Liver (tissue), 9 donors: ENCODE results near the gene ADAMTS2. TPM values are rescaled to one million over a fixed set of nuclear protein-coding genes. Genes with fewer than 3 reads are reported as not detected.

Experiments
- DNase-seq: peaks from one replicate; pipeline ENCODE4 v3.0.0-alpha.2; 2017; ENCODE audit warnings: low spot score
- H3K27ac ChIP-seq, 2 donors: one replicate each; pipeline ENCODE4 v1.7.0; 2013; ENCODE audit warnings: inconsistent platforms in 2 of 2, low read length in 2 of 2, control low read depth in 1 of 2, low read depth in 1 of 2, mild to moderate bottlenecking in 1 of 2
- H3K27me3 ChIP-seq, 4 donors: one replicate each; pipeline versions ENCODE4 v1.6.1 to v1.7.0; 2013; ENCODE audit warnings: low read length in 3 of 4, inconsistent platforms in 1 of 4, mild to moderate bottlenecking in 1 of 4, moderate library complexity in 1 of 4; ENCODE audit not compliant: control insufficient read depth in 4 of 4, insufficient read depth in 4 of 4
- H3K36me3 ChIP-seq, 4 donors: one replicate each; pipeline versions ENCODE4 v1.6.1 to v1.7.0; 2013; ENCODE audit warnings: low read length in 3 of 4, mild to moderate bottlenecking in 3 of 4, low read depth in 1 of 4, moderate library complexity in 1 of 4; ENCODE audit not compliant: control insufficient read depth in 4 of 4, insufficient read depth in 3 of 4
- H3K4me1 ChIP-seq, 4 donors: one replicate each; pipeline versions ENCODE4 v1.6.1 to v1.7.0; 2013; ENCODE audit warnings: low read length in 3 of 4, mild to moderate bottlenecking in 3 of 4, moderate library complexity in 1 of 4; ENCODE audit not compliant: control insufficient read depth in 4 of 4, insufficient read depth in 4 of 4
- H3K4me3 ChIP-seq, 3 donors: one replicate each; pipeline versions ENCODE4 v1.6.1 to v1.7.0; 2013; ENCODE audit warnings: low read length in 3 of 3, control low read depth in 1 of 3, low read depth in 1 of 3, mild to moderate bottlenecking in 1 of 3
- H3K9ac ChIP-seq, 2 donors: one replicate each; pipeline ENCODE4 v1.7.0; 2013; ENCODE audit warnings: low read length in 2 of 2, mild to moderate bottlenecking in 2 of 2, moderate library complexity in 2 of 2, control low read depth in 1 of 2, low read depth in 1 of 2
- H3K9me3 ChIP-seq, 4 donors: one replicate each; pipeline versions ENCODE4 v1.6.1 to v1.7.0; 2013; ENCODE audit warnings: low read length in 3 of 4; ENCODE audit not compliant: control insufficient read depth in 4 of 4
- EGR1 ChIP-seq, 2 donors: IDR thresholded peaks; 2 replicates each; pipeline ENCODE4 v1.6.1; 2016 to 2018; ENCODE audit warnings: antibody characterized with exemption in 2 of 2, low read depth in 2 of 2
- FOXA1 ChIP-seq: IDR thresholded peaks from 2 replicates; pipeline ENCODE4 v1.6.1; 2016; ENCODE audit warnings: antibody characterized with exemption
- FOXA2 ChIP-seq: IDR thresholded peaks from 2 replicates; pipeline ENCODE4 v1.6.1; 2016; ENCODE audit warnings: antibody characterized with exemption
- GABPA ChIP-seq, 2 donors: IDR thresholded peaks in 1 of 2; conservative IDR thresholded peaks in 1 of 2; 2 replicates each; pipeline ENCODE4 v1.6.1; 2016; ENCODE audit warnings: antibody characterized with exemption in 2 of 2, mild to moderate bottlenecking in 1 of 2, moderate library complexity in 1 of 2
- HNF4A ChIP-seq, 2 donors: conservative IDR thresholded peaks; 2 replicates each; pipeline ENCODE4 v1.6.1; 2016; ENCODE audit warnings: antibody characterized with exemption in 2 of 2, mild to moderate bottlenecking in 2 of 2
- HNF4G ChIP-seq: IDR thresholded peaks from 2 replicates; pipeline ENCODE4 v1.6.1; 2016; ENCODE audit warnings: antibody characterized with exemption
- JUND ChIP-seq, 2 donors: IDR thresholded peaks; 2 replicates each; pipeline ENCODE4 v1.6.1; 2016; ENCODE audit warnings: antibody characterized with exemption in 2 of 2
- NR2F2 ChIP-seq: IDR thresholded peaks from 2 replicates; pipeline ENCODE4 v1.6.1; 2016; ENCODE audit warnings: antibody characterized with exemption
- RAD21 ChIP-seq, 2 donors: IDR thresholded peaks; 2 replicates each; pipeline ENCODE4 v1.6.1; 2016; ENCODE audit warnings: antibody characterized with exemption in 2 of 2, mild to moderate bottlenecking in 2 of 2
- RXRA ChIP-seq, 2 donors: IDR thresholded peaks; 2 replicates each; pipeline ENCODE4 v1.6.1; 2017 to 2018; ENCODE audit warnings: antibody characterized with exemption in 2 of 2, mild to moderate bottlenecking in 1 of 2
- SP1 ChIP-seq: IDR thresholded peaks from 2 replicates; pipeline ENCODE4 v1.6.1; 2018; ENCODE audit warnings: antibody characterized with exemption, mild to moderate bottlenecking
- TAF1 ChIP-seq: conservative IDR thresholded peaks from 2 replicates; pipeline ENCODE4 v1.6.1; 2016; ENCODE audit warnings: antibody characterized with exemption, mild to moderate bottlenecking
- YY1 ChIP-seq: IDR thresholded peaks from 2 replicates; pipeline ENCODE4 v1.6.1; 2016; ENCODE audit warnings: antibody characterized with exemption, mild to moderate bottlenecking
- WGBS: extraction: QIAGEN DNeasy Blood & Tissue Kit; methylation state at CpG from one replicate; pipeline ENCODE4 v1.1.7; 2013; 5-methylcytosine and 5-hydroxymethylcytosine counted together
- polyA plus RNA-seq, 2 donors: library from polyadenylated mRNA; stranded (reverse) in 1 of 2; unstranded in 1 of 2; fragments of 200-250 nt in 1 of 2; fragments of >200 nt in 1 of 2; fragmentation: Nextera tagmentation in 1 of 2; extraction: Ambion mirVana in 1 of 2; gene quantifications; one replicate each; pipeline versions ENCODE4 v1.2.1 to v1.2.3, GENCODE V29; 2013 to 2015
- total RNA-seq, 2 donors: library from RNA; depleted of rRNA; stranded (reverse); fragments of >200 nt; gene quantifications; one replicate each; pipeline ENCODE4 v1.2.3, GENCODE V29; 2014
- TF ChIP-seq, protein P1 (sequence below): IDR thresholded peaks from 2 replicates; pipeline ENCODE4 v1.6.1; 2016; ENCODE audit warnings: antibody characterized with exemption
- TF ChIP-seq, protein P2 (sequence below): IDR thresholded peaks from 2 replicates; pipeline ENCODE4 v1.6.1; 2016; ENCODE audit warnings: antibody characterized with exemption
- TF ChIP-seq, protein P3 (sequence below): IDR thresholded peaks from 2 replicates; pipeline ENCODE4 v1.6.1; 2016; ENCODE audit warnings: antibody characterized with exemption, mild to moderate bottlenecking
- TF ChIP-seq, protein P4 (sequence below): fragments of 150-350 bp; IDR thresholded peaks from 2 replicates; pipeline ENCODE4 v1.5.1; 2017; ENCODE audit warnings: improper control_type of control experiment, low read depth, low read length; ENCODE audit not compliant: missing input control
- donor health status: healthy.
- donor health status: healthy.
- donor health status: healthy.
- donor health status: healthy.
- donor health status: healthy.

Gene ADAMTS2
- total and polyA plus RNA-seq, 4 donors, result 2.7 to 24.3 (median 12.0) TPM

DNA sequence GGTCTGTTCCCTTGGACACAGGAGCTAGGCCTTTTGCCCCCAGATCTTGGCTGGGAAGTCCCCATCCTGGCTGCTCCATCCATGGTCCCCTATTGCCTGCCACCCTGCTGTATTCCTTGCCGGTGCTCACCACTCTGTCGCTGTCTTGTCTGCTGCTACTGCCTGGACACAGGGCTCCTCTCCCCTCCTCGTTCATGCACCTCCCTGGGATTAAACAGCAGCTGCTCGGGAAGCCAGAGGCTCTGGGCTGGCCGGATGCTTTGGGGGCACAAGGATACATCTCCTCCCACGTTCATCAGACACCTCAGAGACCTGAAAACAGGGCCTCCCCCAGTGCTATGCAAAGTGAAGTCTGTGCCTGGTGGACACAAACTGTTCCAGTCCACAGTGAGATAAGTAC, 174.7 kb downstream of the ADAMTS2 start:
- H3K9me3 ChIP-seq, result no peaks in the 10 kb centered on the region
- no peak overlapping the region for H3K9ac ChIP-seq
- peaks cover 2 to 9% (median 5%) of the 10 kb centered on the region in 4 donors for H3K4me1 ChIP-seq
- whole genome bisulfite sequencing, result 74% methylated on average over 6 of the region's 6 CpGs
- no peak overlapping the region for H3K27ac ChIP-seq
- no peak for DNase-seq
- H3K4me3 ChIP-seq, result no peak overlapping the region
- peaks cover 0 to 1% (median 0%) of the 10 kb centered on the region in 4 donors for H3K36me3 ChIP-seq
- no peak for TF ChIP-seq NR2F2
- no peak for TF ChIP-seq SP1
- TF ChIP-seq TAF1, result no peak
- TF ChIP-seq, protein P1, sequence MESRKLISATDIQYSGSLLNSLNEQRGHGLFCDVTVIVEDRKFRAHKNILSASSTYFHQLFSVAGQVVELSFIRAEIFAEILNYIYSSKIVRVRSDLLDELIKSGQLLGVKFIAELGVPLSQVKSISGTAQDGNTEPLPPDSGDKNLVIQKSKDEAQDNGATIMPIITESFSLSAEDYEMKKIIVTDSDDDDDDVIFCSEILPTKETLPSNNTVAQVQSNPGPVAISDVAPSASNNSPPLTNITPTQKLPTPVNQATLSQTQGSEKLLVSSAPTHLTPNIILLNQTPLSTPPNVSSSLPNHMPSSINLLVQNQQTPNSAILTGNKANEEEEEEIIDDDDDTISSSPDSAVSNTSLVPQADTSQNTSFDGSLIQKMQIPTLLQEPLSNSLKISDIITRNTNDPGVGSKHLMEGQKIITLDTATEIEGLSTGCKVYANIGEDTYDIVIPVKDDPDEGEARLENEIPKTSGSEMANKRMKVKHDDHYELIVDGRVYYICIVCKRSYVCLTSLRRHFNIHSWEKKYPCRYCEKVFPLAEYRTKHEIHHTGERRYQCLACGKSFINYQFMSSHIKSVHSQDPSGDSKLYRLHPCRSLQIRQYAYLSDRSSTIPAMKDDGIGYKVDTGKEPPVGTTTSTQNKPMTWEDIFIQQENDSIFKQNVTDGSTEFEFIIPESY, result no peak
- TF ChIP-seq, protein P2, sequence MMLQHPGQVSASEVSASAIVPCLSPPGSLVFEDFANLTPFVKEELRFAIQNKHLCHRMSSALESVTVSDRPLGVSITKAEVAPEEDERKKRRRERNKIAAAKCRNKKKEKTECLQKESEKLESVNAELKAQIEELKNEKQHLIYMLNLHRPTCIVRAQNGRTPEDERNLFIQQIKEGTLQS, result no peak
- TF ChIP-seq YY1, result no peak
- no peak for TF ChIP-seq EGR1 (IDR thresholded peaks at IDR 0.05; ENCODE audit: low read depth in 2 of 2)
- TF ChIP-seq, protein P3, sequence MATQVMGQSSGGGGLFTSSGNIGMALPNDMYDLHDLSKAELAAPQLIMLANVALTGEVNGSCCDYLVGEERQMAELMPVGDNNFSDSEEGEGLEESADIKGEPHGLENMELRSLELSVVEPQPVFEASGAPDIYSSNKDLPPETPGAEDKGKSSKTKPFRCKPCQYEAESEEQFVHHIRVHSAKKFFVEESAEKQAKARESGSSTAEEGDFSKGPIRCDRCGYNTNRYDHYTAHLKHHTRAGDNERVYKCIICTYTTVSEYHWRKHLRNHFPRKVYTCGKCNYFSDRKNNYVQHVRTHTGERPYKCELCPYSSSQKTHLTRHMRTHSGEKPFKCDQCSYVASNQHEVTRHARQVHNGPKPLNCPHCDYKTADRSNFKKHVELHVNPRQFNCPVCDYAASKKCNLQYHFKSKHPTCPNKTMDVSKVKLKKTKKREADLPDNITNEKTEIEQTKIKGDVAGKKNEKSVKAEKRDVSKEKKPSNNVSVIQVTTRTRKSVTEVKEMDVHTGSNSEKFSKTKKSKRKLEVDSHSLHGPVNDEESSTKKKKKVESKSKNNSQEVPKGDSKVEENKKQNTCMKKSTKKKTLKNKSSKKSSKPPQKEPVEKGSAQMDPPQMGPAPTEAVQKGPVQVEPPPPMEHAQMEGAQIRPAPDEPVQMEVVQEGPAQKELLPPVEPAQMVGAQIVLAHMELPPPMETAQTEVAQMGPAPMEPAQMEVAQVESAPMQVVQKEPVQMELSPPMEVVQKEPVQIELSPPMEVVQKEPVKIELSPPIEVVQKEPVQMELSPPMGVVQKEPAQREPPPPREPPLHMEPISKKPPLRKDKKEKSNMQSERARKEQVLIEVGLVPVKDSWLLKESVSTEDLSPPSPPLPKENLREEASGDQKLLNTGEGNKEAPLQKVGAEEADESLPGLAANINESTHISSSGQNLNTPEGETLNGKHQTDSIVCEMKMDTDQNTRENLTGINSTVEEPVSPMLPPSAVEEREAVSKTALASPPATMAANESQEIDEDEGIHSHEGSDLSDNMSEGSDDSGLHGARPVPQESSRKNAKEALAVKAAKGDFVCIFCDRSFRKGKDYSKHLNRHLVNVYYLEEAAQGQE, result no peak
- no peak for TF ChIP-seq JUND (IDR thresholded peaks at IDR 0.05)
- TF ChIP-seq FOXA2, result no peak
- TF ChIP-seq RAD21 (IDR thresholded peaks at IDR 0.05), result no peak
- TF ChIP-seq, protein P4, sequence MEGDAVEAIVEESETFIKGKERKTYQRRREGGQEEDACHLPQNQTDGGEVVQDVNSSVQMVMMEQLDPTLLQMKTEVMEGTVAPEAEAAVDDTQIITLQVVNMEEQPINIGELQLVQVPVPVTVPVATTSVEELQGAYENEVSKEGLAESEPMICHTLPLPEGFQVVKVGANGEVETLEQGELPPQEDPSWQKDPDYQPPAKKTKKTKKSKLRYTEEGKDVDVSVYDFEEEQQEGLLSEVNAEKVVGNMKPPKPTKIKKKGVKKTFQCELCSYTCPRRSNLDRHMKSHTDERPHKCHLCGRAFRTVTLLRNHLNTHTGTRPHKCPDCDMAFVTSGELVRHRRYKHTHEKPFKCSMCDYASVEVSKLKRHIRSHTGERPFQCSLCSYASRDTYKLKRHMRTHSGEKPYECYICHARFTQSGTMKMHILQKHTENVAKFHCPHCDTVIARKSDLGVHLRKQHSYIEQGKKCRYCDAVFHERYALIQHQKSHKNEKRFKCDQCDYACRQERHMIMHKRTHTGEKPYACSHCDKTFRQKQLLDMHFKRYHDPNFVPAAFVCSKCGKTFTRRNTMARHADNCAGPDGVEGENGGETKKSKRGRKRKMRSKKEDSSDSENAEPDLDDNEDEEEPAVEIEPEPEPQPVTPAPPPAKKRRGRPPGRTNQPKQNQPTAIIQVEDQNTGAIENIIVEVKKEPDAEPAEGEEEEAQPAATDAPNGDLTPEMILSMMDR, result no peak
- no peak for TF ChIP-seq HNF4G
- no peak for TF ChIP-seq HNF4A (conservative IDR thresholded peaks at IDR 0.05)
- no peak for TF ChIP-seq FOXA1
- TF ChIP-seq GABPA (IDR thresholded peaks at IDR 0.05 in 1 of 2, conservative IDR thresholded peaks at IDR 0.05 in 1 of 2), result no peak
- H3K27me3 ChIP-seq, result no peaks in the 10 kb centered on the region

DNA sequence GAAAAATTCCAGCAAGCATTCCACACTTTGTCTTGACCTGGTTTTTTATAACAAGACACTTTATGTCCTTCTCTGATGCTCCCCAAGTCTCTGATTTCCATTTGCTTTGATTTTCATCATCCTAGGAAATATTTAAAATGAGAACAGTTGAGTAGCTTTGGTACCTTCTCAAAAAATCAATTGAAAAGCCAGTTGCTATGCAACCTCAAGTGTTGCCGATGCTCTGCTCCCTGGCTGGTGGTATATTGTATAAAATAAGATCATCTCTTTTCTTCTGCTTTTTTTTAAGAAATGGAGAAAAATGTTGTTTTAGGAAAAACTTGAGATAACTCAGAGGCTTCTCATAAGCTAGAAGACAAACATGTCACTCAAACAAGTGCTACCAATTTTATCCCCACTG, 175.4 kb downstream of the ADAMTS2 start:
- no peaks in the 10 kb centered on the region for H3K27me3 ChIP-seq
- TF ChIP-seq RXRA (IDR thresholded peaks at IDR 0.05), result no peak
- peaks cover 0 to 1% (median 0%) of the 10 kb centered on the region in 4 donors for H3K36me3 ChIP-seq
- H3K27ac ChIP-seq, result no peak overlapping the region
- H3K4me3 ChIP-seq, result no peak overlapping the region
- H3K9me3 ChIP-seq, result no peaks in the 10 kb centered on the region
- no peak overlapping the region for H3K9ac ChIP-seq
- no peak for DNase-seq
- 71% methylated on average over 1 of the region's 1 CpG for WGBS
- peaks cover 2 to 9% (median 5%) of the 10 kb centered on the region in 4 donors for H3K4me1 ChIP-seq
